ENCODE measurements around the gene TRMT2A.

Gene TRMT2A

DNA sequence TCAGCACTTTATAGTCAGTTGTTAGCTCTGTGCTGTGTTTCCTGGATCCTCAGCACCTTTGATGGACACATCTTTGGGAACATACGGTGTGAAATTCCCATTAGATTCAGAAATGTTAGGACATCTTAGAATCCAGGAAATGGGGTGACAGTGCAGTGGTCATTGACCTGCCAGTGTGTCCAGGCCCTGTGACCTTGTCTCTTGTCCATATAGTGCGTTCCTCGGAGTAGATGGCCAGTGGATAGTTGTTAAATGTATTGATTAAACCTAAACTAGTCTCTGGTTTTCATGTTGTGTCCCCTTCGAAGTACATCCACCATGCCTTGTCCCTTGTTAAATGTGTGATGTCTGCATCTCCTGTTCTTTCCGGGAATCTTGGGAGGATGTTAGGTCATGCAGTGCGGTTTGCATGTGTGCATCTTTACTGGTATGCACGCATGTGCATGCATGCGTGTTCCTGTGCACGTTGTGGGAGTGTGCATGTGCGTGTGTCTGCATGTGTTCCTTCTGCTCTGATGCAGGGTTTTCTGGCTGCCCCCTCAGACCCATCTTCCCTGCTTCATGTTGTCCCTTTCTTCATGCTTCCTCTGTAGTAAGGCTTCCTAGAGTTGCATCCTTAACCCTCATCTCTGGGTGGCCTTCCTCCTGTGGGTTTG is 33.0 kb downstream of the TRMT2A start:
- TF ChIP-seq PRDM1 (tag by site-specific recombination; IDR thresholded peaks at IDR 0.05): no peak
- no peak for TF ChIP-seq ZIC2 (tag by site-specific recombination; IDR thresholded peaks at IDR 0.05)
- TF ChIP-seq, protein P1, sequence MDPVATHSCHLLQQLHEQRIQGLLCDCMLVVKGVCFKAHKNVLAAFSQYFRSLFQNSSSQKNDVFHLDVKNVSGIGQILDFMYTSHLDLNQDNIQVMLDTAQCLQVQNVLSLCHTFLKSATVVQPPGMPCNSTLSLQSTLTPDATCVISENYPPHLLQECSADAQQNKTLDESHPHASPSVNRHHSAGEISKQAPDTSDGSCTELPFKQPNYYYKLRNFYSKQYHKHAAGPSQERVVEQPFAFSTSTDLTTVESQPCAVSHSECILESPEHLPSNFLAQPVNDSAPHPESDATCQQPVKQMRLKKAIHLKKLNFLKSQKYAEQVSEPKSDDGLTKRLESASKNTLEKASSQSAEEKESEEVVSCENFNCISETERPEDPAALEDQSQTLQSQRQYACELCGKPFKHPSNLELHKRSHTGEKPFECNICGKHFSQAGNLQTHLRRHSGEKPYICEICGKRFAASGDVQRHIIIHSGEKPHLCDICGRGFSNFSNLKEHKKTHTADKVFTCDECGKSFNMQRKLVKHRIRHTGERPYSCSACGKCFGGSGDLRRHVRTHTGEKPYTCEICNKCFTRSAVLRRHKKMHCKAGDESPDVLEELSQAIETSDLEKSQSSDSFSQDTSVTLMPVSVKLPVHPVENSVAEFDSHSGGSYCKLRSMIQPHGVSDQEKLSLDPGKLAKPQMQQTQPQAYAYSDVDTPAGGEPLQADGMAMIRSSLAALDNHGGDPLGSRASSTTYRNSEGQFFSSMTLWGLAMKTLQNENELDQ (tag by site-specific recombination; IDR thresholded peaks at IDR 0.05; ENCODE audit: low read depth): no peak
- no peak for TF ChIP-seq TCF7L2 (IDR thresholded peaks at IDR 0.05; ENCODE audit: borderline replicate concordance, low read depth, low read length)
- TF ChIP-seq ZSCAN23 (tag by site-specific recombination; IDR thresholded peaks at IDR 0.05): no peak
- TF ChIP-seq, protein P2, sequence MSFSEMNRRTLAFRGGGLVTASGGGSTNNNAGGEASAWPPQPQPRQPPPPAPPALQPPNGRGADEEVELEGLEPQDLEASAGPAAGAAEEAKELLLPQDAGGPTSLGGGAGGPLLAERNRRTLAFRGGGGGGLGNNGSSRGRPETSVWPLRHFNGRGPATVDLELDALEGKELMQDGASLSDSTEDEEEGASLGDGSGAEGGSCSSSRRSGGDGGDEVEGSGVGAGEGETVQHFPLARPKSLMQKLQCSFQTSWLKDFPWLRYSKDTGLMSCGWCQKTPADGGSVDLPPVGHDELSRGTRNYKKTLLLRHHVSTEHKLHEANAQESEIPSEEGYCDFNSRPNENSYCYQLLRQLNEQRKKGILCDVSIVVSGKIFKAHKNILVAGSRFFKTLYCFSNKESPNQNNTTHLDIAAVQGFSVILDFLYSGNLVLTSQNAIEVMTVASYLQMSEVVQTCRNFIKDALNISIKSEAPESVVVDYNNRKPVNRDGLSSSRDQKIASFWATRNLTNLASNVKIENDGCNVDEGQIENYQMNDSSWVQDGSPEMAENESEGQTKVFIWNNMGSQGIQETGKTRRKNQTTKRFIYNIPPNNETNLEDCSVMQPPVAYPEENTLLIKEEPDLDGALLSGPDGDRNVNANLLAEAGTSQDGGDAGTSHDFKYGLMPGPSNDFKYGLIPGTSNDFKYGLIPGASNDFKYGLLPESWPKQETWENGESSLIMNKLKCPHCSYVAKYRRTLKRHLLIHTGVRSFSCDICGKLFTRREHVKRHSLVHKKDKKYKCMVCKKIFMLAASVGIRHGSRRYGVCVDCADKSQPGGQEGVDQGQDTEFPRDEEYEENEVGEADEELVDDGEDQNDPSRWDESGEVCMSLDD (tag by site-specific recombination; IDR thresholded peaks at IDR 0.05): no peak
- TF ChIP-seq ZNF747 (tag by site-specific recombination; IDR thresholded peaks at IDR 0.05): no peak
- TF ChIP-seq ZFP41 (tag by site-specific recombination; IDR thresholded peaks at IDR 0.05; ENCODE audit: borderline replicate concordance): no peak
- no peaks in the 10 kb centered on the region for H3K9me3 ChIP-seq (ENCODE audit: control insufficient read depth, insufficient read depth, low read depth, low read length)
- ChIA-PET CTCF (interaction anchor here (0.6 to 2.6 kb wide), 9 partner anchors 10 to 112 kb away, joined by 3 to 11 read pairs (median 3); no protein-coding TSS in a partner anchor), POLR2A (interaction anchor here (1.4 kb wide), 1 partner anchor 33 kb away, joined by 5 read pairs; the partner anchor contains the start of gene TRMT2A)
- H3K36me3 ChIP-seq (ENCODE audit: control insufficient read depth in 2 of 2, insufficient read depth in 1 of 2, low read length in 2 of 2): peaks cover 18 to 76% of the 10 kb centered on the region in 2 experiments
- no peak overlapping the region for H3K4me3 ChIP-seq (ENCODE audit: low read depth, low read length)
- peak overlapping the region; percentile 20; the same call in 1 of the 2 replicates for H3K27ac ChIP-seq (ENCODE audit: extremely low read depth, low read depth, low read length)
- no peaks in the 10 kb centered on the region; the same call in 1 of the 2 replicates for H3K4me1 ChIP-seq (ENCODE audit: control insufficient read depth, insufficient read depth, low read length)

DNA sequence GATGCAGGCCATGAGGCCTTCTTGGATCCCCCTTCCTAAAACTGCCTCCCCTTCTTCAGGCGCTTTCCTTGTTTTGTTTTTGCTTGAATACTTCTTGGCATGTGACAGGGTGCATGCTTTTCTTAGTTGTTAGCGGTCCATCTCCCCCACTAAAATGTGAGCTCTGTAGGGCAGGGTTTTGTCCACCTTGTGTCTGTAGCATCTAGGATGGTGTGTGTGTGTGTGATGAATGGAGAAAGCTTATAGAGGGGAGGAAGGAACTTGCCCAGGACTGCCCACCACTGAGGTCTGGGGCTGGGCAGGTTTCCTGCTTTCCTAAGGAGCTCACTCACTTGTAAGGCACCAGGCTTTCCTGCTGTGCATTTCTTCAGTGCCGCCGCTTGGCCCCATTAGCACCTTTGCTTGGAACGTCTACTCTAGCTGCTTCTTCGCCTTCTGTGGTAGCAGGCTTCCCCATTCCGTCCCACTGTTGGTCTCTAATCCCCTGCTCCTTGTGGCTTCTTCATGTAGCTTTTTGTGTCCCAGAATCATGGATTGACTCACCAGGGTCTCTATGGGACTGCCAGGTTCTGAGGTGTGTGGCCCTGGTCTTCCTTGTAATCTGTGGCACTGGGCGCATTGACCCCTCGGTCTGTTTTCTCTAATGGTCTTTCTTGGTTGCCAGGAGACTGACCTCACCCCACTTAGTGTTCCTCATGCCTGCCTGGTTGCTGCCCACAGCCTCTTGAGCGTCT is 33.7 kb downstream of the TRMT2A start:
- POLR2A ChIA-PET: interaction anchor here (1.4 kb wide), 1 partner anchor 34 kb away, joined by 5 read pairs; the partner anchor contains the start of gene TRMT2A
- TF ChIP-seq ZNF571 (tag by site-specific recombination; IDR thresholded peaks at IDR 0.05) (no peak), OSR2 (tag by site-specific recombination; IDR thresholded peaks at IDR 0.05) (peak; percentile 58; the same call in 1 of the 2 replicates)
- Histone ChIP-seq H3K36me3 (ENCODE audit: control insufficient read depth in 2 of 2, insufficient read depth in 1 of 2, low read length in 2 of 2) (peaks cover 15 to 69% of the 10 kb centered on the region in 2 experiments), H3K9me3 (ENCODE audit: control insufficient read depth, insufficient read depth, low read depth, low read length) (no peaks in the 10 kb centered on the region), H3K4me1 (ENCODE audit: control insufficient read depth, insufficient read depth, low read length) (no peaks in the 10 kb centered on the region; the same call in 1 of the 2 replicates), H3K4me3 (ENCODE audit: low read depth, low read length) (no peak overlapping the region; the same call in 1 of the 2 replicates), H3K27ac (ENCODE audit: extremely low read depth, low read depth, low read length) (peak overlapping the region; percentile 20; the same call in 1 of the 2 replicates)
- CTCF ChIA-PET: interaction anchor here (0.7 to 1.6 kb wide), 5 partner anchors 13 to 135 kb away, joined by 3 to 5 read pairs (median 3); no protein-coding TSS in a partner anchor

DNA sequence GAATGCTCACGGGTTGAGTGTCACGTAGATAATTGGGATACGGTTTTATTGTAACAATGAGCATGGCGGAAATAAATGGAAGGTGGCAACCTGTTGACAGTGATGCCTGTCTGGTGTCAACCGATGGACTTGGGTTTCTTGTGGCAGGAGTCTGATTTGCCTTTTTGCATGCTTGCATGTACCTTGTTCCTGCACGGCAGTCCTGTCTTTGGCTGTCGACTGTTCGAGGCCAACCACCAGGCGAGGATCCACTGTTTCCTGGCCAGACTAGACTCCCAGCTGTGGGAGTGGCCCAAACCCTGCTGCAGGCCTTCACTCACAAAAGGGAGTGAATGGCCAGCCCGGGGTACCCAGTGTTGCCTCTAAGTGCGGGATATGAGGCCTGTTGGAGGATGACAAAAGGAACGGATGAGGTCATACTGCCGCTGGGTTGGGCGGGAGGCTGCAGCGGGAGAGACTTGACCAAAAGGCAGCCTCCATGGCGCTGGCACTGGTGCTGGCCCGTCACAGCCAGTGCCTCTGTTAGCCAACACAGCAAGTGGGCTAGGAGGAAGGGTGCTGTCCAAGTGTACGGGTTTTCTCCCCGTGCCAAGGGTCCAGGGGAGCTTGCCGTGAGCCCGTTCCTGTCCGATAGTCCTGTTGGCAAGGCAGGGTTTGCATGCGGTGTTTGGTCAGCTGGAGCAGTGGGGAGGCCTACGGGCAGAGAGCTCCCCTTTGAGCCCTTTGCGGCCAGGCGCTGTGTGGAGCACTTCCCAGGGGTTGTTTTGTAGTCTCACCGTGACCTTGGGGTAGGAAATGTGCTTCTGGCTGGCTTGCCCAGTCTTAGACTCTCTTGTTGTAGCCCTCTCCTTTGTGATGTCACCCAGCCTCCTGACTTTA is 36.0 kb downstream of the TRMT2A start:
- Histone ChIP-seq H3K27ac (ENCODE audit: extremely low read depth, low read depth, low read length) (peak overlapping the region; percentile 94), H3K4me3 (ENCODE audit: low read depth, low read length) (peak overlapping the region; percentile 92), H3K4me1 (ENCODE audit: control insufficient read depth, insufficient read depth, low read length) (no peaks in the 10 kb centered on the region; the same call in 1 of the 2 replicates), H3K36me3 (ENCODE audit: control insufficient read depth in 2 of 2, insufficient read depth in 1 of 2, low read length in 2 of 2) (peaks cover 0 to 46% of the 10 kb centered on the region in 2 experiments; a peak in 2 of 3 replicates), H3K9me3 (ENCODE audit: control insufficient read depth, insufficient read depth, low read depth, low read length) (no peaks in the 10 kb centered on the region)
- CTCF ChIA-PET: interaction anchor here (0.6 kb wide), 2 partner anchors 30 to 37 kb away, joined by 3 to 4 read pairs; no protein-coding TSS in a partner anchor
- POLR2A ChIA-PET: interaction anchor here (0.7 to 1.6 kb wide), 9 partner anchors 9 to 108 kb away, joined by 3 to 5 read pairs (median 3); partner anchors contain the start of gene TRMT2A
- TF ChIP-seq, protein P1 (tag by site-specific recombination; IDR thresholded peaks at IDR 0.05; ENCODE audit: low read depth): no peak
- TF ChIP-seq, protein P3, sequence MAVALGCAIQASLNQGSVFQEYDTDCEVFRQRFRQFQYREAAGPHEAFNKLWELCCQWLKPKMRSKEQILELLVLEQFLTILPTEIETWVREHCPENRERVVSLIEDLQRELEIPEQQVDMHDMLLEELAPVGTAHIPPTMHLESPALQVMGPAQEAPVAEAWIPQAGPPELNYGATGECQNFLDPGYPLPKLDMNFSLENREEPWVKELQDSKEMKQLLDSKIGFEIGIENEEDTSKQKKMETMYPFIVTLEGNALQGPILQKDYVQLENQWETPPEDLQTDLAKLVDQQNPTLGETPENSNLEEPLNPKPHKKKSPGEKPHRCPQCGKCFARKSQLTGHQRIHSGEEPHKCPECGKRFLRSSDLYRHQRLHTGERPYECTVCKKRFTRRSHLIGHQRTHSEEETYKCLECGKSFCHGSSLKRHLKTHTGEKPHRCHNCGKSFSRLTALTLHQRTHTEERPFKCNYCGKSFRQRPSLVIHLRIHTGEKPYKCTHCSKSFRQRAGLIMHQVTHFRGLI (tag by site-specific recombination; IDR thresholded peaks at IDR 0.05): peak; percentile 79
- TF ChIP-seq, protein P4, sequence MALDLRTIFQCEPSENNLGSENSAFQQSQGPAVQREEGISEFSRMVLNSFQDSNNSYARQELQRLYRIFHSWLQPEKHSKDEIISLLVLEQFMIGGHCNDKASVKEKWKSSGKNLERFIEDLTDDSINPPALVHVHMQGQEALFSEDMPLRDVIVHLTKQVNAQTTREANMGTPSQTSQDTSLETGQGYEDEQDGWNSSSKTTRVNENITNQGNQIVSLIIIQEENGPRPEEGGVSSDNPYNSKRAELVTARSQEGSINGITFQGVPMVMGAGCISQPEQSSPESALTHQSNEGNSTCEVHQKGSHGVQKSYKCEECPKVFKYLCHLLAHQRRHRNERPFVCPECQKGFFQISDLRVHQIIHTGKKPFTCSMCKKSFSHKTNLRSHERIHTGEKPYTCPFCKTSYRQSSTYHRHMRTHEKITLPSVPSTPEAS (tag by site-specific recombination; IDR thresholded peaks at IDR 0.05): peak; percentile 7; the same call in 1 of the 2 replicates

Measured in HEK293 (cell line).